MM.1S (cell line): ENCODE results near the gene SH3PXD2A.

ENCODE experiments used
- CTCF ChIP-seq: fragments of 300-600 bp; sonication (generic); IDR thresholded peaks from 2 replicates; pipeline ENCODE4 v1.5.1; 2016; ENCODE audit warnings: antibody characterized with exemption, low read length, mixed read lengths
- EZH2phosphoT487 ChIP-seq: fragments of 300-600 bp; sonication (generic); IDR thresholded peaks from 2 replicates; pipeline ENCODE4 v1.6.1; 2018; ENCODE audit warnings: antibody characterized with exemption, low read length

- TF ChIP-seq CTCF (no peak), EZH2phosphoT487 (no peak)
Observed at GRCh38 chr10:103805781-103806180, 49.6 kb downstream of the SH3PXD2A start.
